ENCODE data around the gene ANGPTL3. TPM values are rescaled to one million over a fixed set of nuclear protein-coding genes. Genes with fewer than 3 reads are reported as not detected.

The ANGPTL3 gene
- total RNA-seq, 2 experiments from 2014 or later, result not detected

- Mint-ChIP-seq H3K27ac (no peak overlapping the region), H3K27me3 (no peaks in the 10 kb centered on the region), H3K36me3 (ENCODE audit: low read depth) (peaks cover 22% of the 10 kb centered on the region), H3K4me3 (no peak overlapping the region), H3K4me1 (ENCODE audit: low read depth) (no peaks in the 10 kb centered on the region), H3K9me3 (no peaks in the 10 kb centered on the region)
- ATAC-seq (ENCODE audit: poor library complexity) (no peak), DNase-seq (no peak)
- Histone ChIP-seq H3K27ac (ENCODE audit: low read depth in 1 of 2, low read length in 2 of 2) (no peak overlapping the region), H3K4me1 (ENCODE audit: insufficient read depth, low read length) (no peaks in the 10 kb centered on the region), H3K4me3 (ENCODE audit: low read length) (no peak overlapping the region), H3K27me3 (ENCODE audit: control insufficient read depth in 1 of 2, insufficient read depth in 2 of 2, low read length in 2 of 2) (no peaks in the 10 kb centered on the region), H3K36me3 (ENCODE audit: insufficient read depth, low read length) (peaks cover 3% of the 10 kb centered on the region), H3K9me3 (ENCODE audit: control insufficient read depth in 1 of 2, insufficient read depth in 1 of 2, low read length in 2 of 2) (peaks cover 0 to 5% of the 10 kb centered on the region in 2 experiments)
- ChIA-PET CTCF (no interaction called here), POLR2A (no interaction called here)
- no peak for TF ChIP-seq CTCF (IDR thresholded peaks at IDR 0.05)
- intact Hi-C loops (cut with DNase I, micrococcal nuclease), result no loop called here
Measured at GRCh38 chr1:62637392-62638105, 40.2 kb downstream of the ANGPTL3 start.

- H3K27ac Mint-ChIP-seq, result no peak overlapping the region
- H3K27me3 ChIP-seq (ENCODE audit: control insufficient read depth in 1 of 2, insufficient read depth in 2 of 2, low read length in 2 of 2), result no peaks in the 10 kb centered on the region
- H3K4me1 ChIP-seq (ENCODE audit: insufficient read depth, low read length), result no peaks in the 10 kb centered on the region
- peaks cover 42% of the 10 kb centered on the region for H3K36me3 Mint-ChIP-seq (ENCODE audit: low read depth)
- POLR2A ChIA-PET, result no interaction called here
- H3K36me3 ChIP-seq (ENCODE audit: insufficient read depth, low read length), result no peaks in the 10 kb centered on the region
- H3K9me3 Mint-ChIP-seq, result peaks cover 3% of the 10 kb centered on the region
- intact Hi-C loops (cut with DNase I, micrococcal nuclease), result no loop called here
- no peak overlapping the region for H3K4me3 Mint-ChIP-seq
- CTCF ChIA-PET, result no interaction called here
- no peaks in the 10 kb centered on the region for H3K9me3 ChIP-seq (ENCODE audit: control insufficient read depth in 1 of 2, insufficient read depth in 1 of 2, low read length in 2 of 2)
- H3K4me1 Mint-ChIP-seq (ENCODE audit: low read depth), result no peaks in the 10 kb centered on the region
- H3K4me3 ChIP-seq (ENCODE audit: low read length), result no peak overlapping the region
- ATAC-seq (ENCODE audit: poor library complexity), result no peak
- no peak for TF ChIP-seq CTCF (IDR thresholded peaks at IDR 0.05)
- no peak for DNase-seq
- H3K27me3 Mint-ChIP-seq, result no peaks in the 10 kb centered on the region
- no peak overlapping the region for H3K27ac ChIP-seq (ENCODE audit: low read depth in 1 of 2, low read length in 2 of 2)
Measured at GRCh38 chr1:62643283-62643682, 46.0 kb downstream of the ANGPTL3 start.

- Mint-ChIP-seq H3K9me3 (peaks cover 3% of the 10 kb centered on the region), H3K4me1 (ENCODE audit: low read depth) (no peaks in the 10 kb centered on the region), H3K27ac (no peak overlapping the region), H3K36me3 (ENCODE audit: low read depth) (peaks cover 39% of the 10 kb centered on the region), H3K4me3 (no peak overlapping the region), H3K27me3 (no peaks in the 10 kb centered on the region)
- Histone ChIP-seq H3K27me3 (ENCODE audit: control insufficient read depth in 1 of 2, insufficient read depth in 2 of 2, low read length in 2 of 2) (no peaks in the 10 kb centered on the region), H3K4me1 (ENCODE audit: insufficient read depth, low read length) (no peaks in the 10 kb centered on the region), H3K27ac (ENCODE audit: low read depth in 1 of 2, low read length in 2 of 2) (no peak overlapping the region), H3K4me3 (ENCODE audit: low read length) (no peak overlapping the region), H3K9me3 (ENCODE audit: control insufficient read depth in 1 of 2, insufficient read depth in 1 of 2, low read length in 2 of 2) (no peaks in the 10 kb centered on the region), H3K36me3 (ENCODE audit: insufficient read depth, low read length) (no peaks in the 10 kb centered on the region)
- ATAC-seq (ENCODE audit: poor library complexity) (no peak), DNase-seq (no peak)
- ChIA-PET CTCF (no interaction called here), POLR2A (no interaction called here)
- intact Hi-C loops (cut with DNase I, micrococcal nuclease), result no loop called here
- TF ChIP-seq CTCF (IDR thresholded peaks at IDR 0.05), result no peak
Measured at GRCh38 chr1:62652387-62652786, 55.1 kb downstream of the ANGPTL3 start.
